ENCODE results near the gene OR2K2.

GRCh38 chr9:111298731-111299598 is 31.1 kb downstream of the OR2K2 start:
- TF ChIP-seq CTCF (conservative IDR thresholded peaks at IDR 0.05 in 1 of 2, IDR thresholded peaks at IDR 0.05 in 1 of 2; ENCODE audit: extremely low read depth in 1 of 2, insufficient read depth in 1 of 2, low read depth in 1 of 2, low read length in 2 of 2) (peak; percentile 62 to 68), EZH2 (IDR thresholded peaks at IDR 0.05; ENCODE audit: borderline replicate concordance, low read length) (no peak)
